Astrocyte of the hippocampus (primary cell): ENCODE measurements around the gene NTN5.
"Not testable (repeated sequence)": the region's sequence is repeated elsewhere in the genome, so short reads cannot be mapped to it uniquely, and the experiment has no call there.

Experiments
- DNase-seq: peaks from one replicate; pipeline ENCODE4 v3.0.0; 2011; ENCODE audit warnings: low read depth, low spot score

NTN5 gene

DNA sequence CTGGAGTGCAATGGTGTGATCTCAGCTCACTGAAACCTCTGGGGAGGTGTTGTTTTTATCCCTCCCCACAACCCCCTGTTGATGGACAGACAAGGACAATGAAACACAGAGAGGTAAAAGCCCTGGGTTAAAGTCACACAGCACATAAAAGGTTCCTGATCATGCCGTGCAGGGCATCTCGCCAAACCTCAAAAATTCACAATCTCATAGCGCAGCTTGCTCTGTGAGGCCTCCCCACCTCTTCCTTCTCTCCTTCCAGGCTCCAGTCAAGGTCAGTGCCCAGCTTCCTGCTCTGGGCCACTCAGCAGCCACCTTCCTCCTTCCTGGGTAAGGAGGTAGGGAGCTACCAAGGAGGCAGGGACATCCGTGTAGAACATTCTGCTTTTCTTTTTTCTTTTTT is 25.2 kb upstream of the NTN5 start:
- peak; percentile 81 for DNase-seq

- DNase-seq: no peak
Measured at GRCh38 chr19:48696353-48697010, 23.7 kb upstream of the NTN5 start.

DNA sequence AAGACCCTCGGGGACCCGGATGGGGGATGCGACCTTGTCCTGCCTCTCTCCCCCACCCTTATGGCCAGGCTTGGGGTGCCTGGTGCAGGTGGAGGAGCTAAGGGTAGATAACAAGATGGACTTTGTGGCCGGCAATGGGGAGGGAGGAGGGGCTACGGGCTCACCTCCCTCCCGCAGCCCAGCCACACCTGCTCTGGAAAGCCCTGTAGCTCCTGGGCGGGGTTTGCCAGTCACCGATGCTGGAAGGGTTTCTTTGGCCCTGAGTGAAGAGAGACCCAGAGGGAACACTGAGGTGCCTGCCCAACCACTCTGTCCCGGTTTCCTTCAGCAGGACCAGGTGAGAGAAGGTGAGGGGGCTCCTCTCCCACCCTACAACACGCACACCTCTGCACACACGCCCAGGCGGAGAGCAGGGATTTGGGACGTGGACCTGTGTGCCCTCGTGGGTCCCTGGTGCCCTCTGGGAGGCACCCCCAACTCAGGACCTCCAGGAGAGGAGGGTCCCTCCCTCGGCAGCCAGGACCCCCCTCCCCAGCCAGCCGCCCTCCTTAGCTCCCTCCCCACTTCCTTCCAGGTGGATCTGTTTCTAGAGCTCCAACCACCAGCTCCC is 23.0 kb upstream of the NTN5 start, which contains the start of gene FUT2:
Gene FUT2, plus strand, starts transcription at position 229 of the 610 bp plus-strand sequence. CDS start 6,986 bp downstream, outside the sequence.
- no peak for DNase-seq

DNA sequence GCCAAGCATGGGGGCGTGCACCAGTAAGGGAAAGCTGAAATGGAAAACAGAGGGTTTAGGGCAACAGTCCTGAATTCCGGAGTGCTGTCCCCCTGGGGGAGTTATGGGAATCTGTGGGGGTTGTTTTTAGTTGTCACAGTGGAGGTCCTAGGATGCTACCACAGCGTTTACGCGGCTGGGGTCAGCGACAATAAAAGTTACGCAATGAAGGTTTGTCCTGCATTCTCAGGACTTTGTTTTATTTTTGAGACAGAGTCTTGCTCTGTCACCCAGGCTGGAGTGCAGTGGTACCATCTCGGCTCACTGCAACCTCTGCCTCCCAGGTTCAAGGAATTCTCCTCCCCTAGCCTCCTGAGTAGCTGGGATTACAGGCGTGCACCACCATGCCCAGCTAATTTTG is 20.8 kb upstream of the NTN5 start:
- DNase-seq: not testable (repeated sequence)

- DNase-seq: no peak
Measured at GRCh38 chr19:48689449-48689848, 16.6 kb upstream of the NTN5 start.

GRCh38 chr19:48687776-48688175 is 15.0 kb upstream of the NTN5 start:
- no peak for DNase-seq

GRCh38 chr19:48686637-48687036 is 13.8 kb upstream of the NTN5 start:
- not testable (repeated sequence) for DNase-seq

- no peak for DNase-seq
Measured at GRCh38 chr19:48686088-48686487, 13.3 kb upstream of the NTN5 start.

DNA sequence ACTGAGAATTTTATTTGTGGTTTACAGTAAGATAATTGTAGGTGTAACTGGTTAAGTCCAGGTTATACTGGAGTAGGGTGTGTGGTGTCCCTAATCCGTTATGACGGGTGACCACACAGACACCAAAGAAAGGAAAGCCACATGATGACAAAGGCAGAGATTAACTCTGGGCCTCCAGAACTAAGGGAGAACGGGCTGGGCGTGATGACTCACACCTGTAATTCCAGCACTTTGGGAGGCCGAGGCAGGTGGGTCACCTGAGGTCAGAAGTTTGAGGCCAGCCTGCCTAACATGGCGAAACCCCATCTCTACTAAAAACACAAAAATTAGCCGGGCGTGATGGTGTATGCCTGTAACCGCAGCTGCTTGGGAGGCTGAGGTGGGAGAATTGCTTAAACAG is 12.8 kb upstream of the NTN5 start:
- no peak for DNase-seq

DNA sequence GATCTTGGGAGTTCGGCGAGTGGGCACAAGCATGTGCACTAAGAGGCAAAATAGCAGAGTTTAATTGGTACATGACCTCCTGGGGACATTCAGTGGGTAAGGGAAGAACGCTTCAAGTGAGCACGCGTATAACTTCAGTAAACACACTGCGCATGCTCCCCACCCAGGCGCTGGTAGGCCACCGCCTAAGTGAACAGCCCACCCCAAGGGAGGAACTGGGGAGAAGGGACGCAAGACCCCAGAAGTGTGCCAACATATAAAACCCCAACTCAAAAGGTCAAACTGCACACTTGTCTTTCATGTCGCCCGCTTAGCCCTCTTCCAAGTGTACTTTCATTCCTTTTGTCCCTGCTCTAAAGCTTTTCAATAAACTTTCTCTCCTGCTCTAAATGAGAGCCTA is 10.5 kb upstream of the NTN5 start:
- peak; percentile 55 for DNase-seq

GRCh38 chr19:48681127-48681470 is 8.3 kb upstream of the NTN5 start:
- peak; percentile 94 for DNase-seq

DNA sequence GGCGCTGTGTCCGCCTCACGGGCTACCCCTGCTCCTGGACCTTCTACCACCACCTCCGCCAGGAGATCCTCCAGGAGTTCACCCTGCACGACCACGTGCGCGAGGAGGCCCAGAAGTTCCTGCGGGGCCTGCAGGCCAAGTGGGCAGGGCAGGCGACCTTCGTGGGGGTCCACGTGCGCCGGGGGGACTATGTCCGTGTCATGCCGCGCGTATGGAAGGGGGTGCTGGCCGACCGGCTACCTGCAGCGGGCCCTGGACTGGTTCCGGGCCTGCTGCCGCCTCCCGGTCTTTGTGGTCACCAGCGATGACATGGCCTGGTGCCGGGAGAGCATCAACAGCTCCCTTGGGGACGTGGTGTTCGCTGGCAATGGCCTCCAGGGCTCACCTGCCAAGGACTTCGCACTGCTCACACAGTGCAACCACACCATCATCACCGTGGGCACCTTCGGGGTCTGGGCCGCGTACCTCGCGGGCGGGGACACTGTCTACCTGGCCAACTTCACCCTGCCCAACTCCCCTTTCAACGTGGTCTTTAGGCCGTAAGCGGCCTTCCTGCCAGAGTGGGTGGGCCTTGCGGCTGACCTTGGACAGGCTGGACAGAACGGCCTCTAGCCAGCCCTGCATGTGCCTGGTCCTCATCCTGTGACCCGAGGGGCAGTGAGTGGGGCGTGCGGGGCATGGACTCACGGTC is 7.8 kb upstream of the NTN5 start:
- DNase-seq: no peak

DNA sequence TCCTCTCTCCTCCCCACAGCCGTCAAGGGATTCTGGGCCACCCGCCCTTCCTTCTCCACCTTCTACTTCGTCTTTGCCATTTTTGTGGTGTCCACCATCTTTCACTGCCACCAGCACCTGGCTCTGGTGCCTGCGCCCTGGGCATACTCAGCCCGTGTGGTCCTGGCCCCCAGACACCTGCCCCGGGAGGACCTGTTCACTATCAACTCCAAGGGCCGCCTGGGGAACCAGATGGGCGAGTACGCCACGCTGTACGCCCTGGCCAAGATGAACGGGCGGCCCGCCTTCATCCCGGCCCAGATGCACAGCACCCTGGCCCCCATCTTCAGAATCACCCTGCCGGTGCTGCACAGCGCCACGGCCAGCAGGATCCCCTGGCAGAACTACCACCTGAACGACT is 7.2 kb upstream of the NTN5 start:
- DNase-seq: not testable (repeated sequence)

DNA sequence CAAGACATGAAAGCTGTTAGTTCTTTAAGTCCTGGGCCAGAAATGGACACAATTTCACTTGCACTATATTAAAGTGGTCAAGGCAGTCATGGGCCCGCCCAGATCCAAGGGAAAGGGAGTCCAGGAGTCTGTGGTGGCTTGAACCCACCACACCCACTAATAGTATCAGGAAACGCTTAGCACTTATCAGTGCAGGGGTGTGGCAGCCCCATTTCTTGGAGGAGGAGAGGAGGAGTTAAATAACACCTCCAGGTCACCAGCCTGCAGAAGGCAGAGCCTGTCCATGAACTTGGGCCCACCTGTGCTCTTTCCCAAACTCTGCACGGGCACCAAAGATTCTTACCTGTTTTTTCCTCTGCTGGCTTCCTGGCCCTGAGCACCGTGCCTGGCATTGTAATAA is 5.4 kb upstream of the NTN5 start:
- DNase-seq: no peak

- DNase-seq: no peak
Measured at GRCh38 chr19:48676887-48677286, 4.1 kb upstream of the NTN5 start.

DNA sequence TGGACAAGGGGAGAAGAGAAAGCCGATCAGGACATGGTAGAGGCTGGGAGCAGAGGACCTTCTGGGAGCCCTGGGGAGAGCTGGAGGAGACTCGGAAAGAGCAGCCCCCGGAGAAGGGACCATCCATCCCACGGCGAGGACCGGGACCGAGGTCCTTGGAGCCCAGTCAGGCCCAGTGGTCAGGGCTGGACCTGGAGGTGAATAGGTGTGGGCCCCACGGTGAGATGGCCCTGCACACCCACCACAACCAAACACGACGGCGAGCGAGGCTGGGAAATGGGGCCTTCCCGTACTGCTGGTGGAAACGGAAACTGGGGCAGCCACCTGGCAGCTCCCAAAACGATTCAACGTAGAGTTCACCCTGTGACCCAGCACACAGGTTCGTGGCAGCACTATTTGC is 3.7 kb upstream of the NTN5 start:
- DNase-seq: no peak

DNA sequence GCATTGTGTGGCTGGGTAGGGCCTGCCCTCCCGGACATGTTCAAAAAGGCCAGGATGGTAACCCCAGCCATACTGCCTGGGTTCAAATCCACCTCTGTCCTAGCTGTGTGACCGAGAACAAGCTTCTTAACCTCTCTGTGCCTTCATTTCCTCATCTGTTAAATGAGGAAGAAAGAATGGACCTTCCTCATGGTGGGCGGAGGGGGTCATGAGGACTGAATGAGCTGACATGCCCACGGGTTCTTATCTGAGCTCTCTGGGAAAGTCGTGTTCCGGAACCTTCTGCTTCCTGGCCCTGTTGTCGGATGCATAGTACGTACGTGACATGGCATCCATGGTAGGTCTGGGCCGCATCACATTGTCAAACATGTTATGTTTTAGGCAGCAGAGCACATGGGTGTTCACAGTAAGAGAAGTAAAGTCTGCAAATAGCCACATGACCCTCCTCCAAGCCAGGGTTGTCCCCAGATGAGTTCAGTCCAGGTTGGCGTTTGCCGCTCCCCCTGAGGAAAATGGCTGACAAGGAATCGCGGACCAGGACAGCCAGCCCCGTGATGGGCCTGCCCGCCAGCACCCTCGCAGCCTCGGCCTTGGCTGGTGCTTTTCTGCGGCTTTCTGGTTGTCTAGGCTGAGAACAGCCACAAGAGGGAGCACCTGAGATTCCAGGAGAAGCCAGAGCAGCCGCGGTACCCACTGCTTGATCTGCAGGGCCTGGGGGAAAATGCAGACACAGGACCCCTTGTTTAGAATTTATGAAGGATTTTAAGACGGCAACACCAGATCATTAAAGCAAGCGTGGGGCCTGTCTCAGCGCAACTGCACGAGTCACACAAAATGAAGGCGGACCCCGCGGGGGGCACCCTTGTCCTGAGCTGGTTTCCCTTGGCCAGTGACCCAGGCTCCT is 2.4 kb upstream of the NTN5 start:
- peak; percentile 91 for DNase-seq

DNA sequence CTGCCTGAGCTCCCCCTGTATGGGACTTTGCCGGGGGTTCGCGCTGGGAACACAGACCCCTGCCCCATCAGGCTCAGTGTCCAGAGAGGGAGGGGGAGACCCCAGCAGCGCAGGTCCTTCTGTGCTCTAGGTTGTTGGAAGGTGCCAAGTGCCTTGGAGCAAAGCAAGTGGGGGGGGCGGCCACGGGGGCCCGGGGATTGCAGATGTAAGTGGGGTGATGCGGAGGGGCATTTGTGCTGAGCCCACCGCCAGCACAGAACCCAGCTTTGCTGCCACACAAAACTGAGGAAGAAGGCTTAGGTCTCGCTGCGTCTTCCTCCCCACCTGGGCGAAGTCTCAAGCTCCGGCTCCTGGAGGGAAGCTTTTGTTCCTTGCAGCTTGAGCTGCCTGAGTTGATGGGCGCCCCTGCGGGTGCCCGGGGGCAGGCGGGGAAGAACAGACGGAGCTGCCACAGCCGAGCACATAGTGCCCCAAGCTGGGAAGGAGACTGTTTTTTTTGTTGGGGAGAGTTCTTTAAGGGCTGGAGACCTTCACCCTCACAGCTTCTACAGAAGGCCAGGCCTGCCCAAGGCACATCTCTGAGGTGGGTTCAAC is 1.5 kb upstream of the NTN5 start:
- DNase-seq: no peak

GRCh38 chr19:48673436-48674100 is 751 bp upstream of the NTN5 start:
- no peak for DNase-seq

- DNase-seq: no peak
Measured at GRCh38 chr19:48671446-48671995, 1.3 kb downstream of the NTN5 start.
